ENCODE measurements around the gene TSHZ2.

TSHZ2 gene

DNA sequence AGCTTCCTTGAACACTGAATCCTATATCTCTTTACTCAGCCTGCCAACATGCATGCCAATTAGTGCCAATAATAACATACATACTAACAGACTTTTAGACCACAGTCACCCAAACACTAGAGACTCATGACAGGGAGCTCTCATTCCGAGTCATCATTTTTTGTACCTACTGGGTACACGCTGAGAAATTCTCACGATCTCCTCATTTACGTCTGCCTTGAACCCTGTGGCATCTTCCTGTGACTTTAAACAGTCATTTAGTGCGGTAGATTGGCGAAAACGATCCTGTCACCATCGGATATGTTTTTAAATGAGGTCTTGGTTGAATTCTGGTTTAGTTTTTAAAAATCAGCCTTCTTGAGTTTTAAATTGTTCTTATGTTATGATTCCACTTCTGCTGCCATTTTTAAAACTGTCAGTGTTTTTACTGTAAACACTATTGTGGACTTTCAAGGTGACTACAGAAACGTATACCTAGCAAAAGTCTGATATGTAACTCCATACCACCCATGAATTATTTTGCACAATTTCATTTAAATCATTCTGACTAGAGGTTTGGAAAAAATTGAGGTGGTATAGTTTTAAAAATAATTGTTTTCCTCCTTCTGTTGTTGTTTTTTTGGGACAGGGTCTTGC, 275.4 kb downstream of the TSHZ2 start:
- DNase-seq (ENCODE audit: low read depth), result no peak

DNA sequence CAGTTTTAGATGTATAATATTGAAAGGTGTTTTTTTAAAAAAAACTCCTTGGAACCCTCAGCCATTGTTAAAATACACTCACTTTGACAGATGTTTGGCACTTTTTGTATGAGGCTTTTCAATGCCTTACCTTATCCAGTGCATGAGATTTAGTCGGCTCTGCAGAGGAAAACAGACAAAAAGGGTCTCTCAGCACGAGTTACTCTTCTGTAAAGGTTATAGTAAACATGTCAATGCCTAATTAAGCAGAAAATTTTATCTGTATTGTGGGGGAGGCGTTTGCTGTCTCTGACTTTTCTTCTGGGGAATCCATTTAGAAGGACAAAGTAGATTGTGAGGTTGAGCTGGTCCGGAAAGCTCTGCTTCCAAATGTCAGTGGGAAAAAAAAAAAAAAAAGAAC, 278.3 kb downstream of the TSHZ2 start:
- no peak for DNase-seq (ENCODE audit: low read depth)

GRCh38 chr20:53252002-53252401, 279.8 kb downstream of the TSHZ2 start:
- no peak for DNase-seq (ENCODE audit: low read depth)

DNA sequence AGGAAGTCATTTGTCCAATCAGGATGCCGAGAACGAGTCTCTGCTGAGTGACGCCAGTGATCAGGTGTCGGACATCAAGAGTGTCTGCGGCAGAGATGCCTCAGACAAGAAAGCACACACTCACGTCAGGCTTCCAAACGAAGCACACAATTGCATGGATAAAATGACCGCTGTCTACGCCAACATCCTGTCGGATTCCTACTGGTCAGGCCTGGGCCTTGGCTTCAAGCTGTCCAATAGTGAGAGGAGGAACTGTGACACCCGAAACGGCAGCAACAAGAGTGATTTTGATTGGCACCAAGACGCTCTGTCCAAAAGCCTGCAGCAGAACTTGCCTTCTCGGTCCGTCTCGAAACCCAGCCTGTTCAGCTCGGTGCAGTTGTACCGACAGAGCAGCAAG, 281.5 kb downstream of the TSHZ2 start:
- DNase-seq (ENCODE audit: low read depth), result no peak

DNA sequence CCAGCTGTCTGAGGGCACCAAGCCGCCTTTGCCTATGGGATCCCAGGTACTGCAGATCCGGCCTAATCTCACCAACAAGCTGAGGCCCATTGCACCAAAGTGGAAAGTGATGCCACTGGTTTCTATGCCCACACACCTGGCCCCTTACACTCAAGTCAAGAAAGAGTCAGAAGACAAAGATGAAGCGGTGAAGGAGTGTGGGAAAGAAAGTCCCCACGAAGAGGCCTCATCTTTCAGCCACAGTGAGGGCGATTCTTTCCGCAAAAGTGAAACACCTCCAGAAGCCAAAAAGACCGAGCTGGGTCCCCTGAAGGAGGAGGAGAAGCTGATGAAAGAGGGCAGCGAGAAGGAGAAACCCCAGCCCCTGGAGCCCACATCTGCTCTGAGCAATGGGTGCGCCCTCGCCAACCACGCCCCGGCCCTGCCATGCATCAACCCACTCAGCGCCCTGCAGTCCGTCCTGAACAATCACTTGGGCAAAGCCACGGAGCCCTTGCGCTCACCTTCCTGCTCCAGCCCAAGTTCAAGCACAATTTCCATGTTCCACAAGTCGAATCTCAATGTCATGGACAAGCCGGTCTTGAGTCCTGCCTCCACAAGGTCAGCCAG, 283.0 kb downstream of the TSHZ2 start:
- DNase-seq (ENCODE audit: low read depth), result no peak

DNA sequence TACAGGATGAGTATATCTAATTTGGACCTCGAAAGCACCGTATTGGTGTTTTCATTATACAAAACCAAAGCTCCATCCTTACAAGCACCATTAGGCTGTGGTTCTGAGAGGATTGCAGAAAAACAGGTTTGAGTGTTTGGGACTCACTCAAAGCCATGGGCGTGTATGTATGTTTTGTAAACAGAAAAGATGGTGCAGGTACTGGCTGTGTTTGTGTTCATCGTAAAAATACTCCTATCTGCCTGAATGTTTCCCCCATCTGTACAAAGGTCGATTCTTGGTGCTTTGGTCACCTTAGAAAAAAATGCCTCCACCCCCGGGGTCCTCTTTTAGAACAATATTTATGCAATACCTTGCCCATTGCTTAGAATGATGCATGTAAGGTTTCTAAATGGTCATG, 286.6 kb downstream of the TSHZ2 start:
- no peak for DNase-seq (ENCODE audit: low read depth)

GRCh38 chr20:53260168-53260567, 288.0 kb downstream of the TSHZ2 start:
- no peak for DNase-seq (ENCODE audit: low read depth)

GRCh38 chr20:53260591-53260990, 288.4 kb downstream of the TSHZ2 start:
- DNase-seq (ENCODE audit: low read depth), result no peak

DNA sequence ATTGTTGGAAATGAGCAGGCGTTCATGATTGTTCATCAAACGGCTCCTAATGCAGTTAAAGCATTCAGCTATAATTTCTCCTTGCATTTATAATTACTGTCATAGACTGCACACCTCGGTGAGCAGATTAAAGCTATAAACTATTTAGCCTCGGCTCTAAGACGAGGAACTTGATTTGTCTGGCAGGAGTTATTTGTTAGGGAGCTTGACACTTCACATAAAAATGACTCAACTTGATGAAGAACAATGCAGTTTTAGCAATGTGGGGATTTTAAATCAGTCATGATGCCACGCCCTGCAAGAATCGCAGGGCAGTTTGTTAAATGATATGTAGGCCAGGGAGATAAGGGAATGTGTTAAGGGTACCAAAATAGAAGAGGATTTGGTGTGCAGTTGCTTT, 290.2 kb downstream of the TSHZ2 start:
- no peak for DNase-seq (ENCODE audit: low read depth)

DNA sequence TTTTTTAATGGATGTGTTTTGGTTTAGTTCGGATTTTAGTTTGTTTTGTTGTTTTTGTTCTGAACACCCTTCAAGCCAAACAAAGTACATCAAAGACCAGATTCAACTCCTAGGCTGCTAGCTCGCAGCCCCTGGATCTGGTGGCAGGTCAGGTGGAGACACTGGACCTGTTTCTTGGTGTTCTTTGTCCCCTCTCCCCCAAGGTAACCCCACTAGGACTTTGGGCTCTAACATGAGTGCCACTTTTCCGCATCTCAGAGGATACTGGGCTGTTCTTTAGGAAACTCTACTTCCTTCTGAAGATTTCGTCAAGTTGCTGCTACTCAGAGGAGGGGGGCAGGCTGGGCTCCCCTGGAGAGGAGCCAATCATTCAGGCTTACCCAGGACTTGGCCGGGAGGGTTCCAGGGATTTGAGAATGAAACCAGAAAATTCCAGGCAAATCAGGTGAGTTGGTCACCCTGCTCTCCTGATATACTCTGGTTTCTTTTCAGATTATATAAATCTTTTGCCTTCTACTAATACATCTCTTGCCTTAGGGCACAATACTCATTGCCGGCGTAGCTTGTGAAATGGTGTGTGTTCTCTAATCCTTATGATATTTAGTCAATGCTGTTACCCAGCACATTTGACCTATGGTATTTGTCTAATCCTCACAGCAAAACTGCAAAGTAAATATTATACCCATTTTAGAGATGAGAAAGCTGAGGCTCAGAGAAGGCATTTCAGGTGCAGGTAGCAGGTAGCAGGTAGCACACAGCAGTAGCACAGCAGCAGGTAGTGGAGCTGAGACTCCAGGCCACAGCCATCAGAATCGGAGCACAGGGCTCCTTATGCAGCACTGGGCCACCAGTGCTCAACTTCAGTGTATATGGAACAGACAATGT, 291.6 kb downstream of the TSHZ2 start:
- no peak for DNase-seq (ENCODE audit: low read depth)

GRCh38 chr20:53264604-53265003, 292.4 kb downstream of the TSHZ2 start:
- no peak for DNase-seq (ENCODE audit: low read depth)

- DNase-seq (ENCODE audit: low read depth), result no peak
Measured at GRCh38 chr20:53265304-53265875, 293.2 kb downstream of the TSHZ2 start.

- DNase-seq (ENCODE audit: low read depth), result no peak
Measured at GRCh38 chr20:53269380-53269779, 297.2 kb downstream of the TSHZ2 start.

GRCh38 chr20:53270792-53271375, 298.7 kb downstream of the TSHZ2 start:
- no peak for DNase-seq (ENCODE audit: low read depth)

GRCh38 chr20:53274365-53274764, 302.2 kb downstream of the TSHZ2 start:
- DNase-seq (ENCODE audit: low read depth), result no peak

DNA sequence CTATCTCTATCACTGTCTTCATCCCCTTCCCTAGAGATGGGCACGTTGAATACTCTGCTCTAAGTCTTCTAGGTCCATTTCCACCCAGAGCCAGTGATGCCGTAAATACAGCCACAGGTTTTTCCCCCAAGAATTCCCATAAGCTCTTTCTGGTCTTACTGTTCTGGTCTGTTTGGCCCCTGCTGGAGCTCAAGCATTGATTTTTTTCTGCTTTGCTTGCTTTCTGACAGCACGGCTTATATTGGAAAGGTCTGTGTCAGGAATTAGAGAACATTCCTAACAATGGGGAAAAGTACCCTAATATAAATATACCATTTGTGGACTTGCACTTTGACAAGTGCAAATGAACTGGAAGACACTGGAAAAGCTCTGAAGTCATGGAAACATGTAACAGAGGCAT, 302.6 kb downstream of the TSHZ2 start:
- DNase-seq (ENCODE audit: low read depth), result no peak

GRCh38 chr20:53276143-53276542, 304.0 kb downstream of the TSHZ2 start:
- no peak for DNase-seq (ENCODE audit: low read depth)

- no peak for DNase-seq (ENCODE audit: low read depth)
Measured at GRCh38 chr20:53278555-53278954, 306.4 kb downstream of the TSHZ2 start.

GRCh38 chr20:53279735-53280134, 307.6 kb downstream of the TSHZ2 start:
- no peak for DNase-seq (ENCODE audit: low read depth)

- DNase-seq (ENCODE audit: low read depth), result no peak
Measured at GRCh38 chr20:53281557-53282117, 309.5 kb downstream of the TSHZ2 start.

GRCh38 chr20:53282217-53282955, 310.2 kb downstream of the TSHZ2 start:
- DNase-seq (ENCODE audit: low read depth), result no peak

All from activated T-cell treated with anti-CD3 and anti-CD28 coated beads for 24 hours (primary cell).